NCI-H526 (cell line): ENCODE data around the gene KCP.

Source experiments
- DNase-seq, 2 experiments: peaks; one replicate each; lab custom pipeline; 2025; lab: John Stamatoyannopoulos, UW

Gene KCP

DNA sequence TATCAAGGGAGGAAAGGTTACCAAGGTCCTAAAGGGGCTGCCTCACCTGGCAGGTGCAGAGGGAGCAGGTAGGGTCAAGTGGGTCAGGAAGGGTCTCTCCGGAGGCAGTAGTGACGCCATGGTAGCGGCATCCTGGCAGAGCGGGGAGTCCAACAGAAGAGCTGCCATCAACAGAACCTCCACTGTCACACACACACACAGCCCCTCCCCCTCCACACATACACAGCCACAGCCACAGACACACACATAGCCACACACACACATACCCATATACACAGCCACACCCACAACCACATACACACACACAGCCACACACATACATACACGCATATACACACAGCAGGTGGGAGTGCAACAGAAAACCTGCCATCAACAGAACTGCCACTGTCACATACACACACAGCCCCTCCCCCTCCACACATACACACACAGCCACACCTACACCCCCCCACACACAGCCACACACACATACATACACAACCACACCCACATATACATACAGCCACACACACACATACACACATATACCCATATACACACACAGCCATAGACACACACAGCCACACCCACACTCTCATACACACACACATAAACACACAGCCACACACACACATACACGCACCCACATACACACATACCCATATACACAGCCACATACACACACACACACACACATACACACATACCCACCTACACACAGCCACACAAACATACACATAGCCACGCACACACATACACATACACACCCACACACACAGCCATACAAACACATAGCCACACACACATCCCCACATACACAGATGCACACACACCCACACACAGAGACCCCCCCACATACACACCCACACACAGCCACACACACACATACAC lies 23.1 kb downstream of the KCP start:
- no peak for DNase-seq

DNA sequence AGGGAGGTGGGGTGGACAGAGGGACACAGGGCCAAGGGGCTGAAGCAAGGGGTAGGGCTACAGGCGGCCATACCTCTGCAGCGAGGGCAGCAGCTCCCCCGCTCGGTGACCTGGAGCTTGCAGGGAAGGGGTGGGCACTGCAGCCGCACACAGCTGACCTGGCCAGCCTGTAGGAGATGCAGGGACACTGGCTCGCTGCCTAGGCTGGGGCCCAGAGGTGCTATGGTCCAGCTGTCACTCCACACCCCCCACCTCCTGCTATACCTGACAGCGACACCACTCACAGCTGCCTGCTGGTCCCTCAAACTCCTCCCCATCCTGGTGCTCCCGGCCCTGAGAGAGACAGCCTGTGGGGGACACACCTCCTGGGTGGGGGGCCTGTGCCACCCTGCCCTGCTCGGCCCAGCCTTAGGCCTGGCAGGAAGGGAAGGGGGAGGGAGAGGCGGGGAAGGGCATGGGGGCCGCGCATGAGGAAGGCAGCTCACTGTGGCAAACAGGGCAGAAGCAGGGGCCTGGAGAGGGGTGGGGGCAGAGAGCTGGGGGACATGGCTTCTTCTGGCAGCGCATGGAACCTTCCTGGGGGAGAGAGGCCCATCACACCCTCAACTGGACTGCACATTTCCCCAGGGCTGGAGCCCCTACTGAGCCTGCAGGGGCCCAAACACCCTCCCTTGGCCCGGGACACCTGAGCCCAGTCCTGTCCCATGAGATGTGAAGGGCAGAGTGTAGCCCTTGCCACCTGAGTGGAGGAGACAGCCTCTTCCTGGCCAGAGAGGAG lies 23.9 kb downstream of the KCP start:
- no peak for DNase-seq

DNA sequence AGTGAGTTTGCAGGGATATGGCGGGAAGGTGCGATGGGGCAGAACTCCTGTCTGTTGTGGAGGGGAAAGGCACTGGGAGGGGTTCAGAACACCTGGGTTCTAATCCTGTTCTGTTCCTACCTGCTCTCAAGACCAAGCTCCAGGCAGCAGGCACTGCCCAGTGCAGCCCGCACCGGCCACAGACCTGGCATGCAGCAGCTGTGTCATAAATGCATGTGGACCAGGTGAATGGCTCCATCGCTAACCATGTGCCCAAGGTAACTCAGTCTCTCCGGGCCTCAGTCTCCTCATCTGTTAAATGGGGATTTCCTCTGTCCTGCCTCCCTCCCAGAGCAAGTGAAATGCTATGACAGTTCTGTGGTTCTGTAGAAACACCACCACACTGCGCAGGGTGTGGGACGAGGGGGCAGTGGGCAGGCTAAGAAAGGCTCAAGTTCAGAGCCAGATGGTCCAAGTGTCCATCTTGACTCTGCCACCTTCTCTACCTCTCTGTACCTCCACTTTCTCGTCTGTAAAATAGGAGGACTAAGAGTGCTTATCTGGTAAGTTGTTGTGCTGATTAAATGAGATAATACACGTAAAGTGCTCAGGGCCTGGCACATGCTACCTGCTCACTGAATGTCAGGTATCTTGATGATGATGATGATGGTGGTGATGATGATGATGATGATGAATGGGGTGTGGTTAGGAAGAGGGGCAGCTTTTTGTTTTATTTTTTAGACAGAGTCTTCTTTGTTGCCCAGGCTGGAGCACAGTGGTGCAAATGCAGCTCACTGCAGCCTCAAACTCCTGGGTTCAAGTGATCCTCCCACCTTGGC lies 24.9 kb downstream of the KCP start:
- no peak for DNase-seq

DNA sequence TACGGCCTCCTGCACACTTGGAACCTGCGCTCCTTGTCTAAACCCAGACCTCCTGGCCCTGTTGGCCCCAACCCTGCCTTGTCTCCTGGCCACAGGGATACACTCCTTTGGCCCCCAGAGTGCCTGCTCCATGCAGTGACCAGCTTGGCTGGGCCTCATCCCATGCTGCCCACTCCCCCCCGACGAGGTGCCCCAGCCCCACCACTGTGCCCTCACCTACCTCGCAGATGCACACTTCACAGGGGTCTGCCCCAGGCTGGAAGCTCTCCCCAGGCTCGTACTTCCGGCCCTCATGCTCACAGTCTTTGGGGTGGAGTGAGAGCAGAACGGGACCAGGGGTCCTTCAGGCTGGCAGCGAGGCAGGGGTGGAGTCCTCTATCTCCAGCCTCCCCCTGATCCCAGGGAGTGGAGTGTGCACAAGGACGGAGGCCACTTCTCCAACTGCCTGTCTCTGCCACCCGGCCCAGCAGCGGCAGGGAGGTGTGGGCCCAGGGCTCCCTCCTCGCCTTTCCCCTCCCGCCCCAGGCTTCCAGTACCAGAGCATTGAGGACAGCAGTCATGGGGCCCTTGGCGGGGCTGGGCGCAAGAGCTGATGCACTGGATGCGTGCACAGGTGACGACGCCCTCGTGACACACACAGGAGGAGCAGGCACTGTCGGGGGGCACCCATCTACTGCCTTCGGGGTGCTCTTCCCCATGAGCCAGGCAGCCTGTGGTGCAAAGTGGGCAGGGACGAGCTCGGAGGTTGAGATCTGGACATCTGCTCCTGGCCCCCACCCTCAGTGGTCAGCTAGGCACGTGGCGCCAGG lies 25.7 kb downstream of the KCP start:
- DNase-seq, result no peak

DNA sequence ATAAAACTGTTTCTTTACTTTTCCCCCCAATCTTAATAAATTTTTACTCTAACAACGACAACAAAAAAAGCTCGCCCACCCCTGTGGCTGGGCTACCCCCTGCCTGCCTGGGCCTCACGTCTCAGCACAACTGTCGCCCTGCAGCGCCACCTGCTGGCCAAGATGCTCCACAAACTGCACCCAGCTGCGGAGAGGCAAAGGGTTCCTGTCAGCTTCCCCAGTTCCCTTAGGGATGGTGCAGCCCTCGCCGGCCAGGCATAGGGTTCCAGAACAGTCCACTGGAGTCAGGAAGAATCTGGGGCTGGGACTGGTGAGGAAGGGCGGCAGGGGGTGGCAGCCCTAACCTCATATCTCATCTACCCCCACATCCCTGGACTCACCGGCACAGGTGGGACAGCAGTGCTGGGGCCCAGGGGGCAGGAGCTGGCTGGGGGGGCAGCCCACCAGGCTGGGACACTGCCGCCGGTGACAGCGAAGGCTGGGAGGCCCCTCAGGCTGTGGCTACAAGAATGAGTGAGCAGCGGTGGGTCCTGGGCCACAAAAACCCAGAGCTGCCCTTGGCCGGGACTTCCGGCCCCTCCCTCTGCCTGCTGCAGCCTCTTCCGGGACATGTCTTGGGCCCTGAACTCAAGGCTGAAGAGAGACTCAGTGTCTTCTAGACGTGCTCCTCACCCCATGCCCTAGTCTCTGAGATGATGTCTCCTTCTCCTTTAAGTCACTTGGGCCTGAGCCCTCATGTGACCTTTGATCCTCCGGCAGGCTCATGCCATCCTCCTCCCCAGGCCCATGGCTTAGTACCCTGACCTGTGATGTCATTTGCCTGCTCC lies 26.7 kb downstream of the KCP start:
- DNase-seq, result peak; percentile 66 to 93

DNA sequence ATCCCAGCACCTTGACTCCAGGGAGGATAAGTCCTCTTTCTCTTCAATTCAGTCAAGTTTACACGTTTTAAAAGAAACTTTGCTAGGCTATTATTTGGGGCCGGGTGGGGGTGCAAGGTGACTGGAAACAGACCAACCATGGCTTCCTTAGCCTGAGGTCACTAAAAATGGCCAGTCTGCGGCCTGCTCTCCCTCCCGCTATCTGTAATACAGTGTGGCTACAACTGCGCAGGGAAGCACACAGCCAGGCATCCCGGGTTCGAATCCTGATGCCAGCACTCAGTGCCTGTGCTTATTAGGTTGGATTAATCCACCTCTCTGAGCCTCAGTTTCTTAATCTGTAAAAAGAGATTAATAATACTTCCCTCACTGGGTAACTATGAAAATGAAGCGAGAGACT lies 28.4 kb downstream of the KCP start:
- no peak for DNase-seq

DNA sequence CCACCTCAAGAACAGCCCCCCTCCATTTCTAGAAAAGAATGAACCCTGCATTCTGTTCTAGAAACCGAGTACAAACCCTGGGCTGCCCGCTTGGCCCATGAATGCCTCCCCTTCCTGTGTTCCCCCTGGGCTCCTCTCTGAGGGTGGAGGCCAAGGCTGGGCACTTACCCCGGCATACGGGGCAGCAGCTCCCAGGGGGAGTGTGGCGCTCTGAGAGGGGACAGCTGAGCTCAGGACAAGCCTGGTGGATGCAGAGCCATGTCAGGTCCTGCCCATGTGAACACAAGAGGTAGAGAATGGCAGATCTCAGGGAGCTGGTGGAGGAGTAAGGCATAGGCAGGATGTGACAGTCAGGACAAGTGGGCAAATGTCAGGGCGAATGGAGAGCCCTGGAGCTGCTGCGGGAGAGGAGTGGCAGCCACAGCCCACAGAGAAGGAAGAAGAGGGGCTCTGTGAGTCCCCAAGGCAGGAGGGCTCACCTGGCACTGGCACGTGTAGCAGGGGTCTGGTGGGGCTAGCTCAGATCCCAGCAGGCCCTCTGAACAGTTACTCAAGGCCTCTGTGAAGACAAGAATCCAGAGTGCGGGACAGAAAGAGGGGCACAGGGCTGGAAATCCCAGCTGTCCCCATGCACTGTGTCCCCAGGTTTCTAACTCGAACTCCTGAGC lies 28.9 kb downstream of the KCP start:
- DNase-seq, result no peak

DNA sequence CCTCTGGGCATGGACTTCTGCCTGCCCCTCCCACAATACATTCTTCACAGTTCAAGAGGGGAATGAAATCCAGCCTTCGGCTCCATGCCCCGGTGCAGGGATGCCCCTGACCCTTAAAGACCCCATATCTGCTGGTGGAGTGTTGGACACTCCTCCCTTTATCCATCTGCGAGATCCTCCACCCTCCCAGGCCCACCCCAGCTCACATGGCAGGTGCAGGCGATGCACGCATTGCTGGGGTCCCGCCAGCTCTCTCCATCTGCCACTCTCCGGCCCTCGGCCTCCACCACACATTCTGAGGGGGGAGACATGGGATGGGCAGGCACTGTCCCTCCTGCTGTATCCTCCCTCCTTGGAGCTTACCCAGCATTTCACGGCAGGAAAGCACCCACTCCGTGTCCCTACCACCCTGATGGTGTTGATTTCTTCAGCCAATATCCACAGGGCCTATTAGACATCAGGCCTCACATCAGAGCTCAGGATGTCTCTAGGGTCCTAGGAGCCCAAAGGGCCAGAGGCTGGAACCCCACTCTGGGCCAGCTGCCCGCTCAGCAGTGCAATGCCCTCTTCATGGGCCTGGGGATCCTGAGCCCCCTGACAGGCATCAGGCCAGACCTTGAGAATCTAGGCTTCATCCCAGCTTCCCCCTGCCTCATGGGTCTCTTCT lies 29.6 kb downstream of the KCP start:
- no peak for DNase-seq

DNA sequence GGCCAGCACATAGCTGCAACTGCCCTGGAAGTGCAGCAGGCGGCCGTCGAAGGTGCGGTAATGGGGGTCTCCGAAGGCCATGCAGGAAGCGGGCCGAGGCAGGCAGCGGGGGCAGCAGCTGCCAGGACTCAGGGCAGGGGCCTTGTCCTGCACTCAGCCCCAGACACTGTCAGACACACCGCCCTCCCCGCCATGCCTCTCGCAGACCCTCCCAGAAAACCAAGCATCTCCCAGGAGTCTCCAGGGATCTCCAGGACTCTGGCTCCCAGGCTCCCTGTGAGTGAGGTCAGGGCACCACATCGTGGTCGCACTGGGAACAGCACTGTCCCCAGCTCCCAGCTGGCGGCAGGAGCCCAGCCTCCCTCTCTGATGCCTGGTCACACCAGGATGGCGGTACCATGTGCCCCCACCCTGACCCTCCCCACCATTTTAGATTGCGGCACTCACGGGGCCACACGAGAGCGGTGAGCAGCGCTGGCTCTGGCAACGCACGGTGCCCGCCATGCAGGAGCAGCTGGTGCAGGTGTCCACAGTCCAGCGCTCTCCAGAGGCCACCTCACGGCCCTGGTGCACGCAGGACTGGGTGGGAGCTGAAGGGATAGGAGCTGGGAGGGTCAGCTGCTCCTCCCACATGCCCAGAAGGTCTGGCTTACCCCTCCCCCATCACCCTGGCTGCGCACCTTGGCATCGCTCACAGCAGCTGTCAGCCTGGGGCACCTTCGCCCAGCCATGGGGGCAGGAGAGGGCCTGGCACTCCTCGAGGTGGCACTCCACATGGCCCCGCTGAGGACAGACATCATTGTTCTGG lies 30.4 kb downstream of the KCP start:
- DNase-seq, result peak; percentile 54 to 92

DNA sequence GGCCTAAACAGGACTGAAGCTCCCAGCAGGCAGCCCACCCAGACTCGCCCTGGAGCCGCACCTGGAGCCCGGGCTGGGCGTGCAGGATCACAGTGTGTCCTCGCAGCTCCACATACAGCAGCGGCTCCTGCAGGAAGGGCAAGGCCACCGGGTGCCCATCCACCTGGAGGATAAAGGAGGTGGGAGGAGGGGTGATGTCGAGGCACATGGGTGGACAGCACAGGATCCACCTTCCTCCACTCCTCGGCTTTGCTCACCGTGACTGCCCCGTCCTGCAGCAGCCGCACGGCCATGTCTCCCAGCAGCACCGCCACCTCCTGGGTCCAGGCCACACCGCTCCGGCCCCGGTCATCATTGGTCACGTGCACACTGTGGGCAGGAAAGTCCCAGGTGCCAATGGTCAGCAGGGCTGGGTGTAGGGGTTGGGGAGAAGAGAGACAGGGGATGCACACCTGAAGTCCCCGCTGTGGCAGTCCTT lies 31.0 kb downstream of the KCP start:
- DNase-seq, result no peak

DNA sequence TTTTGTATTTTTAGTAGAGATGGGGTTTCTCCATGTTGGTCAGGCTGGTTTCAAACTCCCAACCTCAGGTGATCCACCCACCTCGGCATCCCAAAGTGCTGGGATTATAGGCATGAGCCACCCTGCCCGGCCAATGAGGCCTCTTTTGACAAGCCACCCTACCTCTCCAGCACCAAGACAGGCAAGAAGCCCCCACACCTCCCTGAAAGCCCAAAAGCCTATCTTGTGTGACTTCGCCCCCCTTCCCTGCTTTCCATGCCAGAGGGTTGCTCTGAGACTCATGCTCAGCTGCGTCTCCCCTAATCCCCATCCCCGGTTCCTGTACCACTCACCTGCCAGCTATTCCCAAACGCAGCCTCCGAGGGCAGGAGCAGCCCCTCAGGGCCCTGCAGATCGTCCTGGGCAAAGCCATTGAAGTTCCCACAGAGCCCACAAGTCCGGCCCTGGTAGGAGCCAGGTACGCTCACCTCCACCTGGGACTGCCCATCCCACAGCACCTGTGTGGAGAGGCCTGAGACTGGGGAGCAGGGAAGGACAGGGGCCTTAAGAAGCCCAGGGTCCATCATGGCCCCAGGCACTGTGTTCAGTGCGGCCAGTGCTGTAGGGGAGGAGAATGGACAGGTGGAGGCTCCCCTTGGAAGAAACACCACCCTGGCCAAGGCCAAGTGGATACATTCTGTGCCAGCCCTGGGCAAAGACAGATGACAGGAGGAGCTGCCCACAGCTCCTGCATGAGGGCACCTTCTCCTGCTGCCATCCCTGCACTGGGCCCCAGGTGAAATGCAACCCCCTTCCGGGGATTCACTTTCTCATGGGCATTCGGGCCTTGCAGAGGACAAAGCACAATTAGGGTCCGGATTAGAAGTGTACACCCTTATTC lies 32.0 kb downstream of the KCP start:
- DNase-seq, result no peak

DNA sequence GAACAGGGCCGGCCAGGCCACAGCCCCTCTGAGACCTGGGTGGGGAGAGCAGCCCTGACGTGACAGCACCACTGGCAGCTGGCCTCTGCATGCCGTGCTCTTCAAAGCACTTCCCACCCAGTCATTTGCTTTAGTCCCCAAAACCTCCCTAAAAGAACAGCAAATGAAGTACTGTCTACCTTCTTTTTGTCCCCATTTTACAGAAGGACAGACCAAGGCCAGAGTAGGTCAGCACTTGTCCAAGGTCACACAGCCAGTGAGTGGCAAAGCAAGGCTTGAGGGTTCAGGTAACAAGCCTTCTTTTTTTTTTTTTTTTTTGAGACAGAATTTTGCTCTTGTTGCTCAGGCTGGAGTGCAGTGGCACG lies 32.8 kb downstream of the KCP start:
- DNase-seq, result no peak

DNA sequence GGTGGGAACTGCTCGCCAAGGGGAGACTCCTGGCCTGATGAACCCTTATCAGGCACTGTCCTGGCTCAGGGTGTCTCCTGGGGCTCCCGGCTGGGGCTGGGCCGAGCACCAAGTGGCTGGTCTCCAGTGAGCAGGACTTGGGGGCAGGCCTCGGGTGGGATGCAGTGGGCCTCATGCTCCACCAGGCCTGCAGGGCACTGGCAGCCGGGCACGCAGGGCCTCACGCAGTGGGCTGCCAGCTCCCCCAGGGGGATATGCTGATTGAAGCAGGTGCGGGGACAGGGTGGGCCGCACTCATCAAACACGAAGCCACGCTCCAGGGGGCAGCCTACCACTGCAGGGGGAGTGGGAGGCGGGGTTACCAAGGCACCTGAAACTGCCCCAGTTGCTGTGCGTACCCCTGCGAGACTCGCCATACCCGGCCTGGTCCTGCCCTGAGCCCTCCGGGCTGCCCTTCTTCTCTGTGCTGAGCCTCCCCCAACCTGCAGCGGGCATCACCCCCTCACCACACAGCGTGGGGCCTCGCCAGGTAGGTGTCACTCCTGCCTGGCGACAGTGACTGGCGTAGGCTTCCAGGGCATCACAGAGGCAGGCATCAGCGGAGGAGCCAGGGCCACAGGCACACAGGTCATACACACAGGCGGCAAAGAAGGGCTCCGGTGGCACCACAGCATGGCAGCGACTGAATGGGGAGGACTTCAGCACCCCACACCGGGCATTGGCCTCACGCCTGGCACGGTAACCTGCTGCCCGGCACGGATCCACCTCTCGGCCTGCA lies 33.3 kb downstream of the KCP start:
- DNase-seq, result no peak

DNA sequence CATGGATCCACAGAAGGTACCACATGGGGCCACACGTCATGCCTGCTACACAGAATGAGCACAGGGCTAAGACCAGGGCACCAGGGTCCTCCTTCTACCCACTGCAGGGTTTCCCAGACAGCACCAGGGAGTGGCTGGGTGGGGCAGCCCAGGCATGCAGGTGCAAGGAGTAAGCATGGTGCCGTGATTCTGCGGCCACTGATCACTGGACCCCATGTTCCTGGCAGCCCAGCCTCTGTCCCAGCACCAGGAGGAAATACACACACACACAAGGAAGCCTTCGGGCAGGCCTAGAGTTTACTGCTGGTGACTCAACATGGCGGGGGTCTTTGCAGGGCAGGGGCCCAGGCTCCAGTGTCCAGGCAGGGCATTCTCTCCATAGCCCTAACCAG lies 33.9 kb downstream of the KCP start:
- DNase-seq, result no peak

DNA sequence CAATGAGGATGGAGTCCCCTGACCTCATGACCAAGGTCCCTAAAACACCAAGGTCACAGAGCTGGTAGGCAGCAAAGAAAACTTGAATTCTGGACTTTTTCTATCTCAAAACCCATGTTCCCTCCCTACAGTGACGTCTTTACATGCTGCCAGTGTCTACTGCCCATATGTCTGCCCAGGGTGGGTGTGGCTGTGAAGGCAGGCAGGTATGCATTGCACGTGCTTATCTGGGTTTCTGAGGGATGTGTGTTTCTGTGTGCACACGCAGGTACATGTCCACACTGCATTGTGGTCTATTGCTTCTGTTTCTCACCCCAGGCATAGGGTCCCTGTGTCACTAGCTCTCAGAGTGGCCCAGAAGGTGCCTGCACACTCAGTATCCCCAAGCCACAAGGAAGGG lies 34.4 kb downstream of the KCP start:
- no peak for DNase-seq

DNA sequence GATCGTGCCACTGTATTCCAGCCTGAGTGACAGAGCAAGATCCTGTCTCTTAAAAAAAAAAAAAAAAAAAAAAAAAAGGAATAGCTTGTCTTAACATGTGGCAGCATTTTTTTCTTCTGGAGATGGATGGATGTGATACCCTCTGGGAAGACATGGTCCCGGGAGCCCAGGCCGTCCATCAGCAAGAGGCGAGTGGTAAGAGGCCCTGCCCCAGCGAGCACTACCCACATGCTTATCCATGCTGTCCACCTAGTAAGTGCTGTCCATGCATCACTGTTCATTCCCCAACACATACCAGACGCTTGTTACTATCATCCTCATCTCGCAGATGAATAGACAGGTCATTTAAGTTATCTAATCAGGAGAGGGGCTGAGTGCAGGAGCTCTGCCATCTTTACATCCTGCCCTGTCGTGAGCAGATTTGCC lies 35.0 kb downstream of the KCP start:
- DNase-seq, result no peak
